Measurements from ENCODE around the gene TACSTD2. TPM values are rescaled to one million over a fixed set of nuclear protein-coding genes. Genes with fewer than 3 reads are reported as not detected.

Gene TACSTD2
- total RNA-seq, 1 experiment from 2014 or later, result 12.2 TPM

GRCh38 chr1:58548371-58548770 is 28.7 kb downstream of the TACSTD2 start:
- Histone ChIP-seq H3K9me2 (ENCODE audit: insufficient read depth) (no peaks in the 10 kb centered on the region), H3K9ac (ENCODE audit: low read length) (no peak overlapping the region), H3K4me2 (ENCODE audit: low read length) (no peak overlapping the region), H3K79me2 (ENCODE audit: insufficient read depth, low read length) (peaks cover 7% of the 10 kb centered on the region; the same call in 1 of the 2 replicates), H3K4me1 (ENCODE audit: control insufficient read depth in 1 of 2, insufficient read depth in 2 of 2, low read length in 2 of 2) (peaks cover 6 to 17% of the 10 kb centered on the region in 2 experiments; a peak in 3 of 4 replicates), H3K4me3 (replicated peaks in 1 of 2; ENCODE audit: low read depth in 1 of 2, low read length in 2 of 2) (no peak overlapping the region), H3K36me3 (ENCODE audit: control insufficient read depth in 1 of 2, insufficient read depth in 2 of 2, low read length in 2 of 2) (no peaks in the 10 kb centered on the region), H2AFZ (ENCODE audit: low read depth, low read length, poor library complexity, severe bottlenecking) (no peak overlapping the region), H3K9me3 (ENCODE audit: control insufficient read depth in 1 of 2, insufficient read depth in 1 of 2, low read depth in 1 of 2, low read length in 2 of 2) (no peaks in the 10 kb centered on the region), H3K27me3 (ENCODE audit: insufficient read depth, low read length) (no peaks in the 10 kb centered on the region), H4K20me1 (ENCODE audit: insufficient read depth) (no peaks in the 10 kb centered on the region), H3K27ac (ENCODE audit: low read depth, low read length) (no peak overlapping the region)
- ChIA-PET CTCF (no interaction called here), POLR2A (no interaction called here), RAD21 (ENCODE audit: low non-redundant PET in 1 of 2, low total read pairs in 2 of 2, uncharacterized antibody in 2 of 2, unreplicated experiment in 2 of 2) (no interaction called here)
- intact Hi-C loops (cut with micrococcal nuclease), result no loop called here
- no peak for ATAC-seq
- TF ChIP-seq EGR1 (IDR thresholded peaks at IDR 0.05; ENCODE audit: low read depth) (no peak), ATF3 (IDR thresholded peaks at IDR 0.05) (no peak), FOSL1 (IDR thresholded peaks at IDR 0.05; ENCODE audit: low read depth) (no peak), SRF (IDR thresholded peaks at IDR 0.05; ENCODE audit: low read depth) (no peak), ZNF274 (IDR thresholded peaks at IDR 0.05; ENCODE audit: low read depth, low read length) (no peak), POLR2AphosphoS5 (IDR thresholded peaks at IDR 0.05; ENCODE audit: low read depth, low read length) (no peak), ZBTB33 (IDR thresholded peaks at IDR 0.05; ENCODE audit: extremely low read depth, insufficient replicate concordance, low read length) (no peak)
- BruUV-seq (replicated peaks), result no TSS peak
- DNase-seq (ENCODE audit: low read depth, low spot score), result no peak
